ENCODE measurements around the gene CTSC. TPM values are rescaled to one million over a fixed set of nuclear protein-coding genes. Genes with fewer than 3 reads are reported as not detected.
"Not testable (repeated sequence)": the region's sequence is repeated elsewhere in the genome, so short reads cannot be mapped to it uniquely, and the experiment has no call there.

Gene CTSC
- total RNA-seq, 4 donors from 2014 or later = 7.0 to 16.7 (median 13.5) TPM

DNA sequence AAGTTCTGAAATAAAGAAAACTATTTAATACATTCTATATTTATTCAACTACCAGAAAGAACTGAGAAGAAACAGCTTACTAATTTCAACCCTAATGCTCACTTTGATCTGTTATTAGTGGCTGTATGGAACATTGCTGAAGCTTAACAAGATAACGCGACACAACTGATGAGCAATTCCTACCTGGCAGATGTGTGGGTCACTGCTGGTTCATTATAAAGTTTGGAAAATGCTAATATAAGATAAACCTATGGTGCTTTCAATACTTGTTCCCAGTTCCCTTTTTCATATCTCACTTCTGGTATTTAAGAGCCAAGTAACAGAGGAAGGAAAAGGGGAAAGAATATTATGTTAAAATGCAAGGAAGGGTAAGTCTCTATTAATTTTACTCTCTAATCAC is 10.5 kb downstream of the CTSC start:
- Histone ChIP-seq H3K27ac (no peak overlapping the region), H3K9me3 (no peaks in the 10 kb centered on the region), H3K4me1 (peaks cover 2 to 7% of the 10 kb centered on the region in 2 donors), H3K27me3 (no peaks in the 10 kb centered on the region), H3K36me3 (no peaks in the 10 kb centered on the region), H3K4me3 (no peak overlapping the region)
- intact Hi-C loops (cut with DNase I; ENCODE audit: low total_unique reads) = no loop called here
- in situ Hi-C loops (cut with MboI; ENCODE audit: low sequenced_read_pairs in 4 of 4) = no loop called here
- no peak for TF ChIP-seq POLR2A (IDR thresholded peaks at IDR 0.05)
- TF ChIP-seq, protein P1, sequence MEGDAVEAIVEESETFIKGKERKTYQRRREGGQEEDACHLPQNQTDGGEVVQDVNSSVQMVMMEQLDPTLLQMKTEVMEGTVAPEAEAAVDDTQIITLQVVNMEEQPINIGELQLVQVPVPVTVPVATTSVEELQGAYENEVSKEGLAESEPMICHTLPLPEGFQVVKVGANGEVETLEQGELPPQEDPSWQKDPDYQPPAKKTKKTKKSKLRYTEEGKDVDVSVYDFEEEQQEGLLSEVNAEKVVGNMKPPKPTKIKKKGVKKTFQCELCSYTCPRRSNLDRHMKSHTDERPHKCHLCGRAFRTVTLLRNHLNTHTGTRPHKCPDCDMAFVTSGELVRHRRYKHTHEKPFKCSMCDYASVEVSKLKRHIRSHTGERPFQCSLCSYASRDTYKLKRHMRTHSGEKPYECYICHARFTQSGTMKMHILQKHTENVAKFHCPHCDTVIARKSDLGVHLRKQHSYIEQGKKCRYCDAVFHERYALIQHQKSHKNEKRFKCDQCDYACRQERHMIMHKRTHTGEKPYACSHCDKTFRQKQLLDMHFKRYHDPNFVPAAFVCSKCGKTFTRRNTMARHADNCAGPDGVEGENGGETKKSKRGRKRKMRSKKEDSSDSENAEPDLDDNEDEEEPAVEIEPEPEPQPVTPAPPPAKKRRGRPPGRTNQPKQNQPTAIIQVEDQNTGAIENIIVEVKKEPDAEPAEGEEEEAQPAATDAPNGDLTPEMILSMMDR (IDR thresholded peaks at IDR 0.05 in 4 of 5, conservative IDR thresholded peaks at IDR 0.05 in 1 of 5) = no peak
- DNase-seq = no peak
- ATAC-seq = no peak

DNA sequence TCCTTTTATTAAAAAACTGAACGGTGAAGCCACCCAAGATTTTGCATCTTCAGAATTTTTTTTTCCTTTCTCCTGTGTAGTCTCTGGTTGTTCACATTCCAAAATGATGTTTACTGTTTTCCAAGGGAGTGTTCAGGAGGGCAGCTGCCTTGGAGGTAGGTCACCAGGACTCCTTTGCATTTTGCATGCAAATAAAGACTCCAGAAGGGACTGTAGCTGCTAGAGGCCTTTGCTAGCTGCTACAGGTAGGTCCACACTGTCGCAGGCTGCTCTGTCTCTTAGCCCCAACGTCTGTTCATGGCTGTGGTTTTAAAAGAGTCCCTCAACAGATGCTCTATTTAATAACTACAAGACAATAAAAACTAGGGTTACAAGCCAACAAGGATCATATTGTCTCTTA is 11.4 kb downstream of the CTSC start:
- Histone ChIP-seq H3K9me3 (no peaks in the 10 kb centered on the region), H3K36me3 (no peaks in the 10 kb centered on the region), H3K4me3 (no peak overlapping the region), H3K27me3 (no peaks in the 10 kb centered on the region), H3K27ac (no peak overlapping the region), H3K4me1 (peaks cover 2 to 7% of the 10 kb centered on the region in 2 donors)
- intact Hi-C loops (cut with DNase I; ENCODE audit: low total_unique reads) = no loop called here
- in situ Hi-C loops (cut with MboI; ENCODE audit: low sequenced_read_pairs in 4 of 4) = no loop called here
- ATAC-seq (no peak), DNase-seq (no peak)
- TF ChIP-seq, protein P1 (IDR thresholded peaks at IDR 0.05 in 4 of 5, conservative IDR thresholded peaks at IDR 0.05 in 1 of 5) = no peak
- TF ChIP-seq POLR2A (IDR thresholded peaks at IDR 0.05) = no peak

DNA sequence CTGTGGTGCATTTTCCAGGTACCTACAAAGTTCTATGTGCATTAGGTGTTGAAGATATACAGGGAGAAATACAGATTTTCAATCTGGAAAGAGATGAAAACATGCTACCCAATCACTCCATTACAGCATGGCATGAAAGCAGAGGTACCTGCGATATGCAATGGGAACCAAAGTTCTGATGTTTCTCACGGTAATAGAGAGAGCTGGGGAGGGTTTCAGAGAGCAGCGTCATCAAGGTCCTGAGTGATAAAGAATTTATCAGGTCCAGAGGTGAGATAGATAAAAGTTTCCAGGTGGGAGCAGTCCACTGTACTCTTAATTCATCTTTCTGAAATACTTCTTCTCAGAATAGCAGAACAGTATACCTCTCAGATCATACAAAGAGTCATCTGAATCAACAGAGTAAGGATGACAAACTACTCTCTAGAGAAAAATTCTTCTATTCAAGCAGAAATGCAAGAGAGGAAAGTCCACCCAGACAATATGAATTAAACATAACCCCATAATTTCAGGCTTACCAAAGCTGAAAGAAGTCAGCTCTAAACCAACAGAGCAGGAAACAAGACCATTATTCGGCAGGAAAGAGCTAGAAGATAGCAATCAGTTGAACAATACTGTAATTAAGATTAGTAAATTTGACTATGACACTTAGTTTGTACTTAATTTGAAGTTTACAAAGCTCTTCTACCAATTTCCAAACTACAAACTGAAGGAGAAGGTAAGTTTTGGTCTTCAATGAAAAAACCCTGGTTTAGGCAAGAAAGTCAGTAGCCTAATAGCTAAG is 12.8 kb downstream of the CTSC start:
- in situ Hi-C loops (cut with MboI; ENCODE audit: low sequenced_read_pairs in 4 of 4) = no loop called here
- DNase-seq (no peak), ATAC-seq (no peak)
- Histone ChIP-seq H3K4me1 (peaks cover 2 to 7% of the 10 kb centered on the region in 2 donors), H3K27ac (no peak overlapping the region), H3K36me3 (no peaks in the 10 kb centered on the region), H3K27me3 (no peaks in the 10 kb centered on the region), H3K9me3 (no peaks in the 10 kb centered on the region), H3K4me3 (no peak overlapping the region)
- intact Hi-C loops (cut with DNase I; ENCODE audit: low total_unique reads) = no loop called here
- TF ChIP-seq, protein P1 (IDR thresholded peaks at IDR 0.05 in 4 of 5, conservative IDR thresholded peaks at IDR 0.05 in 1 of 5) = no peak
- no peak for TF ChIP-seq POLR2A (IDR thresholded peaks at IDR 0.05)

DNA sequence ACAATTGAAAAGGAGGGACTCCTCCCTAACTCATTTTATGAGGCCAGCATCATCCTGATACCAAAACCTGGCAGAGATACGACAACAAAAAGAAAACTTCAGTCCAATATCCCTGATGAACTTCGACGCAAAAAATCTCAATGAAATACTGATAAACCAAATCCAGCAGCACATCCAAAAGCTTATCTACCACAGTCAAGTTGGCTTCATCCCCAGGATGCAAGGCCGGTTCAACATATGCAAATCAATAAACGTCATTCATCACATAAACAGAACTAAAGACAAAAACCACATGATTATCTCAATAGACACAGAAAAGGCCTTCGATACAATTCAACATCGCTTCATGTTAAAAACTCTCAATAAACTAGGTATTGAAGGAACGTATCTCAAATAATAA is 14.7 kb downstream of the CTSC start:
- ATAC-seq; in situ Hi-C loops (cut with MboI; ENCODE audit: low sequenced_read_pairs in 4 of 4); H3K36me3 ChIP-seq; H3K4me3 ChIP-seq; H3K9me3 ChIP-seq; DNase-seq; H3K27ac ChIP-seq; intact Hi-C loops (cut with DNase I; ENCODE audit: low total_unique reads); H3K4me1 ChIP-seq; H3K27me3 ChIP-seq: not testable (repeated sequence)

DNA sequence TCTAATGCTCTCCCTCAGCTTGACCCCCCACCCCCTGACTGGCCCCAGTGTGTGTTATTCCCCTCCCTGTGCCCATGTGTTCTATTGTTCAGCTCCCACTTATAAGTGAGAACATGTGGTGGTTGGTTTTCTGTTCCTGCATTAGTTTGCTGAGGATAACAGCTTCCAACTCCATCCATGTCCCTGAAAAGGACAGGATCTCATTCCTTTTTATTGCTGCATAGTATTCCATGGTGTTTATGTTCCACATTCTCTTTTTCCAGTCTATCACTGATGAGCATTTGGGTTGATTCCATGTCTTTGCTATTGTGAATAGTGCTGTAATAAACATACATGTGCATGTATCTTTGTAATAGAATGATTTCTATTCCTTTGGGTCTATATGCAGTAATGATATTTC is 16.1 kb downstream of the CTSC start:
- H3K9me3 ChIP-seq; ATAC-seq; H3K4me1 ChIP-seq; H3K4me3 ChIP-seq; H3K27me3 ChIP-seq; intact Hi-C loops (cut with DNase I; ENCODE audit: low total_unique reads); H3K27ac ChIP-seq; H3K36me3 ChIP-seq; in situ Hi-C loops (cut with MboI; ENCODE audit: low sequenced_read_pairs in 4 of 4); DNase-seq: not testable (repeated sequence)

DNA sequence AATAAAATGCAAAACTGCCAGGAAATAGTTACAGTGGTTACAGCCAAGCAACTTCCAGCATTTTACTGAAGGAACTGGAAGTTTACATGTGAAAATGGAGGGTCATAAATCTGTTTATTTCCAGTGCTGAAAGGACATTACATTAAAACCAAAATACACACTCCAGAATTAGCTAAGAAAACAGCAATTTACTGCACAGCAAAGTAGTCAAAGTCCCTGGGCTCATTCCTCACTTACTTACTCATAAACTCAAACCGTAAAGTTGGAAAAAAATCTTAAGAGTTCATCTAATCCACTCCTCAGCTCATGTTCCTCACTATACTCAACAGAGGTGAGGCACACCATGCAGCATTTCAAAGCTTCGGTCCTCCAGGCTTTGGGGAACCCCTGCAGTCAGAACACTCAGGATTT is 17.4 kb downstream of the CTSC start:
- in situ Hi-C loops (cut with MboI; ENCODE audit: low sequenced_read_pairs in 4 of 4) = no loop called here
- Histone ChIP-seq H3K36me3 (no peaks in the 10 kb centered on the region), H3K4me3 (no peak overlapping the region), H3K4me1 (no peaks in the 10 kb centered on the region), H3K27ac (no peak overlapping the region), H3K27me3 (no peaks in the 10 kb centered on the region), H3K9me3 (no peaks in the 10 kb centered on the region)
- intact Hi-C loops (cut with DNase I; ENCODE audit: low total_unique reads) = no loop called here
- TF ChIP-seq POLR2A (IDR thresholded peaks at IDR 0.05) = no peak
- TF ChIP-seq, protein P1 (IDR thresholded peaks at IDR 0.05 in 4 of 5, conservative IDR thresholded peaks at IDR 0.05 in 1 of 5) = no peak
- ATAC-seq = no peak
- DNase-seq = no peak
